ENCODE results near the gene TADA2A.

The TADA2A gene

GRCh38 chr17:37520174-37520573 lies 113.5 kb downstream of the TADA2A start:
- in situ Hi-C loops (cut with HindIII; ENCODE audit: low sequenced_read_pairs): no loop called here

GRCh38 chr17:37521821-37522220 lies 115.1 kb downstream of the TADA2A start:
- in situ Hi-C loops (cut with HindIII; ENCODE audit: low sequenced_read_pairs): no loop called here

GRCh38 chr17:37523715-37524219 lies 117.1 kb downstream of the TADA2A start:
- in situ Hi-C loops (cut with HindIII; ENCODE audit: low sequenced_read_pairs): no loop called here

GRCh38 chr17:37527249-37527851 lies 120.7 kb downstream of the TADA2A start:
- in situ Hi-C loops (cut with HindIII; ENCODE audit: low sequenced_read_pairs): no loop called here

All from endothelial cell of hepatic sinusoid (primary cell).